ENCODE data around the gene EPHB2. TPM values are rescaled to one million over a fixed set of nuclear protein-coding genes. Genes with fewer than 3 reads are reported as not detected.

The EPHB2 gene
- total and polyA plus RNA-seq, 11 donors: 0.11 to 6.3 (median 0.70) TPM

- H3K27me3 ChIP-seq: peaks cover 0 to 40% (median 14%) of the 10 kb centered on the region in 9 donors
- no peak overlapping the region for H3K4me3 ChIP-seq
- no peaks in the 10 kb centered on the region for H3K4me1 ChIP-seq
- H3K36me3 ChIP-seq: no peaks in the 10 kb centered on the region
- intact Hi-C loops (cut with DNase I): no loop called here
- DNase-seq: no peak
- no peaks in the 10 kb centered on the region for H3K9me3 ChIP-seq
- TF ChIP-seq CTCF (IDR thresholded peaks at IDR 0.05) (no peak), POLR2A (IDR thresholded peaks at IDR 0.05) (no peak)
- WGBS, 4 donors: 69 to 77% (median 73%) methylated on average over 13 to 15 of the region's 15 CpGs
- H3K27ac ChIP-seq: no peak overlapping the region
- ATAC-seq: no peak
Observed at GRCh38 chr1:22681556-22682276, 28.9 kb upstream of the EPHB2 start.

- Histone ChIP-seq H3K36me3 (no peaks in the 10 kb centered on the region), H3K27me3 (peaks cover 0 to 46% (median 17%) of the 10 kb centered on the region in 9 donors), H3K4me3 (no peak overlapping the region), H3K9me3 (no peaks in the 10 kb centered on the region), H3K4me1 (no peaks in the 10 kb centered on the region), H3K27ac (no peak overlapping the region)
- DNase-seq (no peak), ATAC-seq (no peak)
- 78 to 85% (median 83%) methylated on average over 1 of the region's 1 CpG for WGBS, 4 donors
- intact Hi-C loops (cut with DNase I): no loop called here
- no peak for TF ChIP-seq CTCF (IDR thresholded peaks at IDR 0.05)
- TF ChIP-seq POLR2A (IDR thresholded peaks at IDR 0.05): no peak
Observed at GRCh38 chr1:22683547-22683946, 27.1 kb upstream of the EPHB2 start.

- peak in 1 of 4 donors; percentile 29 for ATAC-seq
Observed at GRCh38 chr1:22685591-22686059, 25.0 kb upstream of the EPHB2 start.

More at GRCh38 chr1:22685591-22686059, 25.0 kb upstream of the EPHB2 start:
- TF ChIP-seq CTCF (IDR thresholded peaks at IDR 0.05) (no peak), POLR2A (IDR thresholded peaks at IDR 0.05) (no peak)
- intact Hi-C loops (cut with DNase I): no loop called here
- no peaks in the 10 kb centered on the region for H3K36me3 ChIP-seq
- no peaks in the 10 kb centered on the region for H3K9me3 ChIP-seq
- H3K4me3 ChIP-seq: no peak overlapping the region
- H3K27me3 ChIP-seq: peaks cover 0 to 46% (median 18%) of the 10 kb centered on the region in 9 donors
- no peaks in the 10 kb centered on the region for H3K4me1 ChIP-seq
- 38 to 66% (median 50%) methylated on average over 10 of the region's 10 CpGs for WGBS, 4 donors
- no peak for DNase-seq
- H3K27ac ChIP-seq: no peak overlapping the region
